WTC11 (cell line): ENCODE data around the gene LTBP1. TPM values are rescaled to one million over a fixed set of nuclear protein-coding genes. Genes with fewer than 3 reads are reported as not detected.

Experiments used
- ATAC-seq: fragments of 200-7000 bp; cut with Tn5 transposase; 2 replicates; pipeline ENCODE4 v1.10.0; 2021; ENCODE audit warnings: mild to moderate bottlenecking, moderate library complexity
- CTCF ChIA-PET: fragments of 300-600 bp; sonication (Branson Sonifier 250); formaldehyde crosslinking; loops from one replicate; lab custom pipeline; 2021; ENCODE audit warnings: antibody characterized with exemption; lab: Charles Lee
- POLR2A ChIA-PET: fragments of 350-600 bp; sonication (Branson Sonifier 250); formaldehyde crosslinking; loops from one replicate; lab custom pipeline; 2021; ENCODE audit warnings: antibody characterized with exemption; lab: Charles Lee
- DNase-seq: peaks from one replicate; pipeline ENCODE4 v3.0.0; 2021; ENCODE audit warnings: low spot score
- H3K27ac Mint-ChIP-seq: 2 replicates; pipeline ENCODE4 v1.8.0; 2021; ENCODE audit warnings: mixed read lengths
- H3K27me3 Mint-ChIP-seq: 2 replicates; pipeline ENCODE4 v1.8.0; 2021; ENCODE audit warnings: low read depth, mild to moderate bottlenecking, moderate library complexity, mixed read lengths
- H3K36me3 Mint-ChIP-seq: 2 replicates; pipeline ENCODE4 v1.8.0; 2021; ENCODE audit warnings: mixed read lengths
- H3K4me1 Mint-ChIP-seq: 2 replicates; pipeline ENCODE4 v1.8.0; 2022; ENCODE audit warnings: mixed read lengths
- H3K4me3 Mint-ChIP-seq: 2 replicates; pipeline ENCODE4 v1.8.0; 2021; ENCODE audit warnings: mild to moderate bottlenecking, moderate library complexity, mixed read lengths
- H3K9me3 Mint-ChIP-seq: 2 replicates; pipeline ENCODE4 v1.8.0; 2021; ENCODE audit warnings: mixed read lengths
- ARID4B ChIP-seq: sonication (generic); formaldehyde crosslinking; IDR thresholded peaks from 2 replicates; pipeline ENCODE4 v1.8.0; 2023; ENCODE audit warnings: missing genetic modification reagents, mild to moderate bottlenecking, borderline replicate concordance
- ELF4 ChIP-seq: sonication (generic); formaldehyde crosslinking; IDR thresholded peaks from 2 replicates; pipeline ENCODE4 v1.8.1; 2022; ENCODE audit warnings: low read depth, mild to moderate bottlenecking, moderate library complexity, missing genetic modification reagents
- ESRRA ChIP-seq: sonication (generic); formaldehyde crosslinking; IDR thresholded peaks from 2 replicates; pipeline ENCODE4 v1.8.1; 2022; ENCODE audit warnings: mild to moderate bottlenecking, missing genetic modification reagents, borderline replicate concordance
- FOXK1 ChIP-seq: sonication (generic); formaldehyde crosslinking; IDR thresholded peaks from 2 replicates; pipeline ENCODE4 v1.8.0; 2022; ENCODE audit warnings: mild to moderate bottlenecking, moderate library complexity, missing genetic modification reagents
- NFE2L1 ChIP-seq: sonication (generic); formaldehyde crosslinking; IDR thresholded peaks from 2 replicates; pipeline ENCODE4 v1.8.1; 2023; ENCODE audit warnings: missing genetic modification reagents
- OVOL2 ChIP-seq: fragments of 250-450 bp; sonication (Bioruptor Pico); IDR thresholded peaks from 2 replicates; pipeline ENCODE4 v1.9.0; 2021; ENCODE audit warnings: mild to moderate bottlenecking, borderline replicate concordance
- STAT6 ChIP-seq: sonication (generic); formaldehyde crosslinking; conservative IDR thresholded peaks from 2 replicates; pipeline ENCODE4 v1.8.1; 2023; ENCODE audit warnings: mild to moderate bottlenecking, low read depth, missing genetic modification reagents, moderate library complexity
- TEAD1 ChIP-seq: sonication (generic); formaldehyde crosslinking; IDR thresholded peaks from 2 replicates; pipeline ENCODE4 v1.8.0; 2022; ENCODE audit warnings: mild to moderate bottlenecking, missing genetic modification reagents
- TP53 ChIP-seq: sonication (generic); formaldehyde crosslinking; IDR thresholded peaks from 2 replicates; pipeline ENCODE4 v1.8.1; 2023; ENCODE audit warnings: mild to moderate bottlenecking, missing genetic modification reagents
- ZBTB21 ChIP-seq: sonication (generic); formaldehyde crosslinking; IDR thresholded peaks from 2 replicates; pipeline ENCODE4 v1.8.1; 2023; ENCODE audit warnings: mild to moderate bottlenecking, missing genetic modification reagents, borderline replicate concordance
- ZNF121 ChIP-seq: sonication (generic); formaldehyde crosslinking; IDR thresholded peaks from 2 replicates; pipeline ENCODE4 v1.8.0; 2023; ENCODE audit warnings: missing genetic modification reagents
- ZNF138 ChIP-seq: sonication (generic); formaldehyde crosslinking; conservative IDR thresholded peaks from 2 replicates; pipeline ENCODE4 v1.8.1; 2022; ENCODE audit warnings: mild to moderate bottlenecking, moderate library complexity, missing genetic modification reagents
- ZNF232 ChIP-seq: sonication (generic); formaldehyde crosslinking; IDR thresholded peaks from 2 replicates; pipeline ENCODE4 v1.8.0; 2022; ENCODE audit warnings: mild to moderate bottlenecking, missing genetic modification reagents
- total RNA-seq: library from RNA; stranded (reverse); gene quantifications from 3 replicates; pipeline ENCODE4 v1.2.3, GENCODE V29; 2021
- TF ChIP-seq, protein P1 (sequence below): sonication (generic); formaldehyde crosslinking; IDR thresholded peaks from 2 replicates; pipeline ENCODE4 v1.8.0; 2022; ENCODE audit warnings: mild to moderate bottlenecking, missing genetic modification reagents
- TF ChIP-seq, protein P2 (sequence below): sonication (generic); formaldehyde crosslinking; IDR thresholded peaks from 2 replicates; pipeline ENCODE4 v1.8.0; 2022; ENCODE audit warnings: missing genetic modification reagents

LTBP1 gene
- total RNA-seq, 1 experiment from 2014 or later, result 33.6 TPM

GRCh38 chr2:33099989-33100388 lies 153.2 kb downstream of the LTBP1 start (continued):
- TF ChIP-seq ARID4B (CRISPR knock-in tag), result no peak
- no peak for TF ChIP-seq NFE2L1
- no peak for TF ChIP-seq STAT6 (CRISPR knock-in tag)

- TF ChIP-seq, protein P1, sequence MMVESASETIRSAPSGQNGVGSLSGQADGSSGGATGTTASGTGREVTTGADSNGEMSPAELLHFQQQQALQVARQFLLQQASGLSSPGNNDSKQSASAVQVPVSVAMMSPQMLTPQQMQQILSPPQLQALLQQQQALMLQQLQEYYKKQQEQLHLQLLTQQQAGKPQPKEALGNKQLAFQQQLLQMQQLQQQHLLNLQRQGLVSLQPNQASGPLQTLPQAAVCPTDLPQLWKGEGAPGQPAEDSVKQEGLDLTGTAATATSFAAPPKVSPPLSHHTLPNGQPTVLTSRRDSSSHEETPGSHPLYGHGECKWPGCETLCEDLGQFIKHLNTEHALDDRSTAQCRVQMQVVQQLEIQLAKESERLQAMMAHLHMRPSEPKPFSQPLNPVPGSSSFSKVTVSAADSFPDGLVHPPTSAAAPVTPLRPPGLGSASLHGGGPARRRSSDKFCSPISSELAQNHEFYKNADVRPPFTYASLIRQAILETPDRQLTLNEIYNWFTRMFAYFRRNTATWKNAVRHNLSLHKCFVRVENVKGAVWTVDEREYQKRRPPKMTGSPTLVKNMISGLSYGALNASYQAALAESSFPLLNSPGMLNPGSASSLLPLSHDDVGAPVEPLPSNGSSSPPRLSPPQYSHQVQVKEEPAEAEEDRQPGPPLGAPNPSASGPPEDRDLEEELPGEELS (CRISPR knock-in tag), result no peak
- no peak for TF ChIP-seq OVOL2 (CRISPR knock-in tag)
- TF ChIP-seq, protein P2, sequence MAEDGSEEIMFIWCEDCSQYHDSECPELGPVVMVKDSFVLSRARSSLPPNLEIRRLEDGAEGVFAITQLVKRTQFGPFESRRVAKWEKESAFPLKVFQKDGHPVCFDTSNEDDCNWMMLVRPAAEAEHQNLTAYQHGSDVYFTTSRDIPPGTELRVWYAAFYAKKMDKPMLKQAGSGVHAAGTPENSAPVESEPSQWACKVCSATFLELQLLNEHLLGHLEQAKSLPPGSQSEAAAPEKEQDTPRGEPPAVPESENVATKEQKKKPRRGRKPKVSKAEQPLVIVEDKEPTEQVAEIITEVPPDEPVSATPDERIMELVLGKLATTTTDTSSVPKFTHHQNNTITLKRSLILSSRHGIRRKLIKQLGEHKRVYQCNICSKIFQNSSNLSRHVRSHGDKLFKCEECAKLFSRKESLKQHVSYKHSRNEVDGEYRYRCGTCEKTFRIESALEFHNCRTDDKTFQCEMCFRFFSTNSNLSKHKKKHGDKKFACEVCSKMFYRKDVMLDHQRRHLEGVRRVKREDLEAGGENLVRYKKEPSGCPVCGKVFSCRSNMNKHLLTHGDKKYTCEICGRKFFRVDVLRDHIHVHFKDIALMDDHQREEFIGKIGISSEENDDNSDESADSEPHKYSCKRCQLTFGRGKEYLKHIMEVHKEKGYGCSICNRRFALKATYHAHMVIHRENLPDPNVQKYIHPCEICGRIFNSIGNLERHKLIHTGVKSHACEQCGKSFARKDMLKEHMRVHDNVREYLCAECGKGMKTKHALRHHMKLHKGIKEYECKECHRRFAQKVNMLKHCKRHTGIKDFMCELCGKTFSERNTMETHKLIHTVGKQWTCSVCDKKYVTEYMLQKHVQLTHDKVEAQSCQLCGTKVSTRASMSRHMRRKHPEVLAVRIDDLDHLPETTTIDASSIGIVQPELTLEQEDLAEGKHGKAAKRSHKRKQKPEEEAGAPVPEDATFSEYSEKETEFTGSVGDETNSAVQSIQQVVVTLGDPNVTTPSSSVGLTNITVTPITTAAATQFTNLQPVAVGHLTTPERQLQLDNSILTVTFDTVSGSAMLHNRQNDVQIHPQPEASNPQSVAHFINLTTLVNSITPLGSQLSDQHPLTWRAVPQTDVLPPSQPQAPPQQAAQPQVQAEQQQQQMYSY (CRISPR knock-in tag), result no peak
- H3K9me3 Mint-ChIP-seq, result no peaks in the 10 kb centered on the region
- no peak overlapping the region for H3K27ac Mint-ChIP-seq
- H3K4me1 Mint-ChIP-seq, result peaks cover 13% of the 10 kb centered on the region
- H3K36me3 Mint-ChIP-seq, result no peaks in the 10 kb centered on the region
- CTCF ChIA-PET, result interaction anchor here (1.2 kb wide), 1 partner anchor 271 kb away, joined by 3 read pairs; no protein-coding TSS in a partner anchor
- ATAC-seq, result no peak
- H3K4me3 Mint-ChIP-seq, result no peak overlapping the region
- no peak for DNase-seq
- no peaks in the 10 kb centered on the region for H3K27me3 Mint-ChIP-seq
- POLR2A ChIA-PET, result no interaction called here
Measured at GRCh38 chr2:33100921-33101320, 154.2 kb downstream of the LTBP1 start.

DNA sequence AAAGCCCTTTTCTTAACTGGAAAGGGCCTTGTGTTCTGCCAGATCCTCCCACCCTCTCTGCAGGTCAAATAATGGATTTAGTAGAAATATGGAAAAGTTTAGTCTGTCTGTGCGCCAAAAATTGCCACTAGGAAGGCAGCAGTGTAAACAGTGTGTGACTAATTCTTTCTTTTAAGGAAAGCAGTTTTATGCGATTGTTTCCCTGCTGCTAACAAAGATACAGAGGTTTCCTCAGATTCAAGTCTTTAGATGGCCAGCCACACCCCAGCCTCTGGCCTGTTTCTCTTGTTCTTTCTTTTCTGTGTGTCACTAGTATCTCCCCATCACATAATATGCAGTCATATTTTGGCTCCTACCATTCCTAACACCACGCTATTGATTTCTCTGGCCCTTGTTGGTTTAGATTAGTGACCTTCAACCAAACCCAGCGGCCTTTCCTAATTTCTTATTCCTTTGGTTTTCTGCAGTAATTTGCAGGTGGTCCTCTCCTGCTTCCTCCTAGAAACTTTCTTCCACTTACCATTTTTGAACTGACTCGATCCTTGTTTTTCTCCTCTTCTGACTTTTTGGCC lies 157.4 kb downstream of the LTBP1 start:
- POLR2A ChIA-PET, result no interaction called here
- Mint-ChIP-seq H3K4me3 (no peak overlapping the region), H3K9me3 (no peaks in the 10 kb centered on the region), H3K27me3 (no peaks in the 10 kb centered on the region), H3K4me1 (peaks cover 13% of the 10 kb centered on the region), H3K36me3 (no peaks in the 10 kb centered on the region), H3K27ac (no peak overlapping the region)
- DNase-seq (no peak), ATAC-seq (no peak)
- CTCF ChIA-PET, result no interaction called here
- TF ChIP-seq ZNF138 (no peak), TEAD1 (no peak), TP53 (CRISPR knock-in tag) (no peak), FOXK1 (CRISPR knock-in tag) (no peak), ZNF232 (no peak), ESRRA (no peak), OVOL2 (CRISPR knock-in tag) (no peak), ZNF121 (CRISPR knock-in tag) (no peak), ELF4 (CRISPR knock-in tag) (no peak), ZBTB21 (CRISPR knock-in tag) (no peak)
- TF ChIP-seq, protein P1 (CRISPR knock-in tag), result no peak
